ENCODE measurements around the gene SPIRE1. TPM values are rescaled to one million over a fixed set of nuclear protein-coding genes. Genes with fewer than 3 reads are reported as not detected.

The SPIRE1 gene
- total and polyA plus RNA-seq, 8 donors: 3.1 to 24.4 (median 8.4) TPM

DNA sequence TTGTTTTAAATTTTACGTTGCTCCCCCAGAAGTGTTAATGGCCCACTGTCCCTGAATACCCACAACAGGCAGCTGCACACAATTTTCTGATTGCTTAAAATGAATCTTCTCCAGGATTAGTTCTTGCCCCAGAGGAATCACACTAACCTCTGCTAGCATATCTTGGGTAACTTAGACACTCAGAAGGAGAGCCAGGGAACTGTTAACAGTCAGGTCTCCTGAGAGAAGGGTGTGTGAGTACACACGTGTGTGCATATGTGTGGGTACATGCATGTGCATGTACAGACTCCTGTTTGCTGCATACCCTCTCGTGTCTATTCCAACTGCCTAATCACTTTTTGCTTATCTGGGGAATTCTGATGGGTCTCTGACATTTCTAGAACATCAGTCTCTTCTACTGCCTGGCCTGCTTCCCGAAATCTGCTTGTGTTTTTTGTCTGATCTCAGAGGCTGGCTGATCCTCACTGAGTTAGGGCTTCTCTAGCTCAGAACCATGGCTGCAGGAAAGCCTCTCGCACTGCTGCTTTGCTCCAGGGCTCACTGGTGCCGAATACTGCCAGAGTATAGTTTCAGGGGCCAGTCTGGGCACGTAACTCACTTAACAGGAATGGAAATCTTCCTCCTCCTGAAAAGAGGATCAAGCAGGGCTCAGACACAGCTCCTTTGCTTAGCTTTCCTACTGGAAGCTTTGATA is 187.4 kb downstream of the SPIRE1 start:
- 77 to 92% (median 85%) methylated on average over 7 of the region's 7 CpGs for WGBS, 5 donors
- TF ChIP-seq POLR2AphosphoS5 (IDR thresholded peaks at IDR 0.05) (no peak), POLR2A (IDR thresholded peaks at IDR 0.05) (no peak), EP300 (IDR thresholded peaks at IDR 0.05) (no peak), CTCF (IDR thresholded peaks at IDR 0.05) (no peak)
- Histone ChIP-seq H3K27me3 (no peaks in the 10 kb centered on the region), H3K4me3 (no peak overlapping the region), H3K4me1 (no peaks in the 10 kb centered on the region), H3K27ac (no peak overlapping the region), H3K36me3 (peaks cover 0 to 15% (median 5%) of the 10 kb centered on the region in 4 donors), H3K9me3 (no peaks in the 10 kb centered on the region)
- intact Hi-C loops (cut with DNase I; ENCODE audit: low total_unique reads): no loop called here
- peak in 1 of 2 donors; percentile 29 for DNase-seq

DNA sequence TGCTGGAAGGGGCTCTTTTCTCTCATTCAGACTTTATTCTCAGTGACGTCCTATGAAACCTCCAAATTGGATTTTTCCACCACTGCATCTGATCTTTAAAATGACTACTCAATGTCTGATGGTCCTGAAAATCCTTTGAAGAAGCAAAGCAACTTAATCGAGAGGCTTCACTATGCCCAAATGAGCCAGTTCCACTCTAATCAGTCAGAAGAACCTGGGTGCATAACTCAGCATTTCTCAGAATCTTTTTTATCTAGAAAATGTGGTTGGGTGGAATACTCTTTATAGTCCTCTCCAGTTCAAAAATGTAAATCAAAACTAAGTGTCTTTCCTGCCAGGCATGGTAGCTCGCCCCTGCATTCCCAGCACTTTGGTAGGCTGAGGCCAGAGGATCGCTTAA is 189.5 kb downstream of the SPIRE1 start:
- H3K4me3 ChIP-seq: no peak overlapping the region
- no peaks in the 10 kb centered on the region for H3K9me3 ChIP-seq
- 92 to 95% (median 93%) methylated on average over 4 of the region's 4 CpGs for WGBS, 5 donors
- DNase-seq: no peak
- peaks cover 0 to 19% (median 16%) of the 10 kb centered on the region in 4 donors for H3K36me3 ChIP-seq
- no peaks in the 10 kb centered on the region for H3K4me1 ChIP-seq
- intact Hi-C loops (cut with DNase I; ENCODE audit: low total_unique reads): no loop called here
- no peak for TF ChIP-seq POLR2AphosphoS5 (IDR thresholded peaks at IDR 0.05)
- TF ChIP-seq CTCF (IDR thresholded peaks at IDR 0.05): no peak
- no peak for TF ChIP-seq POLR2A (IDR thresholded peaks at IDR 0.05)
- TF ChIP-seq EP300 (IDR thresholded peaks at IDR 0.05): no peak
- H3K27ac ChIP-seq: no peak overlapping the region
- no peaks in the 10 kb centered on the region for H3K27me3 ChIP-seq

- Histone ChIP-seq H3K36me3 (peaks cover 5 to 50% (median 38%) of the 10 kb centered on the region in 4 donors), H3K4me1 (no peaks in the 10 kb centered on the region), H3K9me3 (no peaks in the 10 kb centered on the region), H3K4me3 (no peak overlapping the region), H3K27me3 (no peaks in the 10 kb centered on the region), H3K27ac (no peak overlapping the region)
- no peak for DNase-seq
- TF ChIP-seq EP300 (IDR thresholded peaks at IDR 0.05): no peak
- TF ChIP-seq POLR2AphosphoS5 (IDR thresholded peaks at IDR 0.05): no peak
- no peak for TF ChIP-seq POLR2A (IDR thresholded peaks at IDR 0.05)
- TF ChIP-seq CTCF (IDR thresholded peaks at IDR 0.05): no peak
- 89 to 95% (median 91%) methylated on average over 9 of the region's 9 CpGs for WGBS, 5 donors
- intact Hi-C loops (cut with DNase I; ENCODE audit: low total_unique reads): no loop called here
These were observed 193.2 kb downstream of the SPIRE1 start for GRCh38 chr18:12464731-12465130.

DNA sequence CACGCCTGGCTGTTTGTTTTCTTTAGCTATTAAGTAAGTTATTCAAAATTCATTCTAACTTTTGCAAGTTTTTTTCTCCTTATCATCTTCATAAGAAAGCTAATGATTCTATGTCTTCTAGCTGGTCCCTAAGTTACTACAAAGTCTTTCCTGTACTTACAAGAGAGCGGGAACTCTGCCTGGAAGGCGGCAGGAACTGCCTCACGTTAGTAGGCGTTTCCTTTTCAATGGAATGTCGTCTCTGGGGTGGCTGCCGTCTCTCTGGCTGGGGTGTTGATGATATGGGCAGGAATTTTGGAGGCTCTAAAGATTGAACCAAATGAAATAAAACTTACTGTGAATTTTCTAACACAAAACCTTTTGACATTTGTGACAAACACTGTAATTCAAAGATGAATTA is 194.7 kb downstream of the SPIRE1 start:
- intact Hi-C loops (cut with DNase I; ENCODE audit: low total_unique reads): no loop called here
- peaks cover 10 to 65% (median 49%) of the 10 kb centered on the region in 4 donors for H3K36me3 ChIP-seq

More for the DNA sequence above, 194.7 kb downstream of the SPIRE1 start:
- 63 to 87% (median 85%) methylated on average over 7 of the region's 7 CpGs for WGBS, 5 donors
- TF ChIP-seq CTCF (IDR thresholded peaks at IDR 0.05) (no peak), POLR2AphosphoS5 (IDR thresholded peaks at IDR 0.05) (no peak), POLR2A (IDR thresholded peaks at IDR 0.05) (no peak), EP300 (IDR thresholded peaks at IDR 0.05) (no peak)
- Histone ChIP-seq H3K4me3 (no peak overlapping the region), H3K9me3 (no peaks in the 10 kb centered on the region), H3K27ac (no peak overlapping the region), H3K27me3 (no peaks in the 10 kb centered on the region), H3K4me1 (no peaks in the 10 kb centered on the region)
- DNase-seq: no peak

All from stomach (tissue), 9 donors.